Inflammatory macrophage treated with lipopolysaccharide for 4 hours (primary cell): ENCODE measurements around the gene GABRR3.
"Not testable (repeated sequence)": the region's sequence is repeated elsewhere in the genome, so short reads cannot be mapped to it uniquely, and the experiment has no call there.

Source experiments
- DNase-seq: peaks from one replicate; pipeline ENCODE4 v3.0.0-alpha.2; 2020

The GABRR3 gene

DNA sequence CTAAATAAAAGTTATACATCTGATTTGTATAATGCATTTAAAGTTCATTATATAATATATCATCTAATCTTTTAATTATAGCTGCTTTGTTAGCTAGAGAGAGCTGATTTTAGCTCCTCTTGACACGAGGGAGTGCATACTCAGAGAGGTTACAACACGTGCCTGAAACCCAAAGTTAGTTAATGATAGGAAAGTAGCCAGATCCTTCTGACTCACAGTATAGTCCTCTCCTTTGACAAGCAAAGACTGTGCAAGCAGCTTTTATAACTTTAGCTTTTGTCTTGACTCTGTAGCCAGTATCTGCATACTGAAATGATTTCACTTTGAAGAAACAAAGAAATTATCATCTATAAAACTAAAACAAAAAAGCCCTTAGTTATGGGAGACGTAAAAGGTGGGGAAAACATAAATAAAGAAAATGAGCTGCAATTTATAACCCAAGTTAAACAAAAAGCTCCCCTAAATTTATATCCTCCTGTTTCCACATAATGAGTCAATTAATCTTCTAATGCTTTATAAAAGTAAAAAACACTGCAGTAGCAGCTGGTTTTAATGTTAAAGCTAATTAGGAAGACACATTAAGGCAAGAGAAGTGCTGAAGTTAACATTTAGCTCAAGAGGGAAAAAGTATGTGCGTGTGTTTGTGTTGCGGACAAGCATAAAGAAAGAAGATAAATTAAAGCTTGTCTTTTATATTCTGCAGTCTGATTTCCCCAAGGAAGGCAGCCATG lies 13.1 kb downstream of the GABRR3 start:
- no peak for DNase-seq

DNA sequence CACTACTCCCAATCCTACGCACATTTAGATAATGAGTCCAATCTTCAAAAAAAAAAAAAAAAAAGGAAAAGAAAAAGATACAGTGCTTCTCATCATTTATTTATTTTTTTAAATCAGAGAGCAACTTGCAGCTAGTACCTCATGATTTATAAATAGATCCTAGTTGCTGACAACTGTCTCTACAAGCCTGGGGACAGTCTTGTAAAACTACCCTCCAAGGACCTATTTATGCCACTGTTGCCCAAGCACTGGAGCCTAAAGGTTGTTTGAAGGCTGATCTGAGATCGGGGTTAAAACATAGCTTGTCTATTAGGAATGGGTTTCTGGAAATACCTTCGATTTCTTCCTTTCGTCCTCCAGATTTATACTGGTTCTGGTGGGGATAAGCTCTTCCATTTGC lies 14.7 kb downstream of the GABRR3 start:
- no peak for DNase-seq

DNA sequence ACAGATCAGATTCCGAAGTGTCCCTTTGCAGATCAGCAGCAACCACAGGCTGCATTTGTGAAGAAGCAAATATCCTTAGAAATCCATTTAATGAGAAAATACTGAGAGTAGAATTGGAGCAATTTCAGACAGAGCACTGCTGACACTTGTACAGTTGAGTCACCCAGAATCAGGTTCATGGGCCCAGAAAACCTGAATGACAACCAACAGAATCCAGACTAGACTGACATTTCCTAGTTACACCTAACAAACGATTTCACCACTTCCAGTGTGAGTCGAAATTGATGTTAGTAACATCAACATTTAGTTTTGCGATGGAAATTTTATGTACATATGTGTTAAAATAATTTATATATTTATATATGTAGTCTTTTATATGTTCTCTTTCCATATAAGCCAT lies 16.8 kb downstream of the GABRR3 start:
- DNase-seq: no peak

DNA sequence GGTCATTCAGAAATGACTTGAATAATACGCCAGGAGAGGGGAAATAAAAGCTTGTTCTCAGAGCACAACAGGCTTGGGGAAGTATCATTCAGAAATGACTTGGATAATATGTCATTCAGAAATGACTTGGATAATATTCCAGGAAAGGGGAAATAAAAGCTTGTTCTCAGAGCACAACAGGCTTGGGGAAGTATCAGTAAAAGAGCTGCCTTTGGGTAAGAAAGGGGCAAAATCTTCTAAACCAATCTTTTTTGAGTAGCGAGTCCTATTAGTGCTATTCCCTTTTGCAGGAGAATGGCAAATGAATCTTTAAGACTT lies 20.9 kb downstream of the GABRR3 start:
- peak; percentile 41 for DNase-seq

DNA sequence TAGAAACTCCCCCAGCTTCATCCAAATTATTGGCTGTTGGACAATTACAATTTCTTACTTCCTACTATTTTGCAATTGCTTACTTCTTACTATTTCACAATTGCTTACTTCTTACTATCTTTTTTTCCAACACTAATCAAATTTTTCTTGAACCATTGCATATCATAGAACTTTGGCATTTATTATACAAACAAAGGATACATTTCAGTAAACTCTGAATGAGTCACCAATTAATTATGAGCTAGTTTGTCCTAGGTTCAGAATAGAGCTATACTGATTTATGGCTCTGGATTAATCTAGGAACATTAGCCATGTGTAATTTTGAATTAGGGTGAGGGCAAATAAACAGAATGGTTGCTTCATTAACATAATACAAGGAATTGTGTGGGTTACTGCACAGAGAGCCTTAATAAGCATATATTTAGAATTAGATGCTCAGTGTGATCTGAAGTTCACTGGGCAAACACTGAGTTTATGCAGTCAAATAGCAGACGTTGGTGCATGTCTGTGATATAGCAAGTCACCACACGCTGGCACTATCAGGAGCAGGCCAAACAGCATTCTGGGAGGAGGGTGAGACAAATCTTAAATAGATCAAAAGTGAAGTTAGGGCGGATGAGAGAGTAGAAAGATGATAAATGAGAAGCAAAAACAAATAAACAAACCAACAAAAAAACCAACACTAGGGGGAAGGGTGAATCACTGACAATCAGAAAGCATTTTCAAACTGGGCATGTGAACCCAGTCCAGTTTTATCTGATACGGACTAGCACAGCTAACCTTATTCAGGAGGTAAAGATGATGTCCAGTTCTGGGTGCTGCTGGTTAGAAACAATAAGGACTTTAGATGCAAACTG lies 21.5 kb downstream of the GABRR3 start:
- peak; percentile 37 for DNase-seq

DNA sequence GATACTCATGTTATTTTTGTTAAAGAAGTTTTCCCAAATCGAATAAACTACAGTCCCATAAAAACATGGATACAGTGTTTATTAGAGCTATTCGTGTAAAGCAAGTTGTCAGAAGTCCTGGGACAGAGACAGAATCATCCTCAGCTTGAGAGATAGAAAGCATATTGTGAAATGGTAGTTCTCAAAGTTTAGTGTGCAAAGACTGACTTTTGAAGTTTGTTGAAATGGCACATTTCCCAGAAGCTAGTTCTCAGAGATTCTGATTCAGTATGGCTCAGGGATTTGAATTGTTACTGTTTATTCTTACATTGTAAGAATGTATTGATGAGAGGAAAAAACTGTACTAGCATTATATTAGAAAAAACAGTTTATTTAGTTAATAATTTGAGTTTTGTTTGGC lies 22.1 kb downstream of the GABRR3 start:
- peak; percentile 9 for DNase-seq

DNA sequence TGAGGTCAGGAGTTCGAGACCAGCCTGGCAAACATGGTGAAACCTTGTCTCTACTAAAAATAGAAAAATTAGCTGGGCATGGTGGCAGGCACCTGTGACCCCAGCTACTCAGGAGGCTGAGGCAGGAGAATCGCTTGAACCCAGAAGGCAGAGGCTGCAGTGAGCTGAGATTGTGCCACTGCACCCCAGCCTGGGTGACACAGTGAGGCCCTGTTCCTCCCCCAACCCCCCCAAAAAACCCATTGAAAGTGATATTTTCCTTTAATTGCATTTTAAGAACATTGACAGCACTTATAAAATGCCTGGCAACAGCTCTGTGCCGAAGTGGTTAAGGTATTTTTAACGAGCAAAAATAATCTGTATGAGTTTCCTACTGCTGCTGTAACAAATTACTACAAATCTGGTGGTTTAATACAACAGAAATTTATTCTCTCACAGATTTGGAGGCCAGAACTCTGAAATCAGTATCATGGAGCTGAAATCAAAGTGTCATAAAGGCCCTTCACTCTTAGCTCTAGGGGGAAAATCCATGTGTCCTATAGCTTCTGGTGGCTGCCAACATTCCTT lies 24.1 kb downstream of the GABRR3 start:
- not testable (repeated sequence) for DNase-seq

DNA sequence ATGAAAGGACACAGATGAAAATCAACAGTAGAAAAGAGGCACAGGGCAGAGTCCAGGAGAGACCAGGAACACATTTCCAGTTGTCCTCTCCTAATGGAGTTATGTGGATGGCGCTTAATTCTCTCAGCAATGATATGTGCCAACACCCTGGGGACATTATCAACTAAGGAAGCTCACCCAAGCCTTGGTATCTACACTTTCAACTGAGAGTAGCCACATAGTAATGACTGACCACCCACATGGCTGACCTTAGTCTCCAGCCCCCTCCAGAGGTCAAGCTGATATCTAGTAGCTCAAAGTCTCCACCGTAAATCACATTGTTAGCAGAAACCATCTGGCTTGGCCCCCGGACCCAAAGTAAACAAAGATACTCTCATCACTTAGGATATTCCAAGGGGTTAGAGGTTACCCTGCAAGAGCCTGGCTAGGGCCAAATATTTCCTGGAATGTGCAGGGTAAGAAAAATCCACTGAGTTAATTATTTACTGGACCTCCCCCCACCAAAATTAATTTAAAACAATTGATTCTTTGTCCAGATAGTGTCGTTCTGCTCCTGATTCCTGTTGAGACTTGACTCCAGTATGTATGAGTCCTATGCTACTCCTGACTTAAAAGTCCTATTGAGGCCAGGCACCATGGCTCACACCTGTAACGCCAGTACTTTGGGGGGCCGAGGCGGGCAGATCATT lies 24.8 kb downstream of the GABRR3 start:
- DNase-seq: no peak

DNA sequence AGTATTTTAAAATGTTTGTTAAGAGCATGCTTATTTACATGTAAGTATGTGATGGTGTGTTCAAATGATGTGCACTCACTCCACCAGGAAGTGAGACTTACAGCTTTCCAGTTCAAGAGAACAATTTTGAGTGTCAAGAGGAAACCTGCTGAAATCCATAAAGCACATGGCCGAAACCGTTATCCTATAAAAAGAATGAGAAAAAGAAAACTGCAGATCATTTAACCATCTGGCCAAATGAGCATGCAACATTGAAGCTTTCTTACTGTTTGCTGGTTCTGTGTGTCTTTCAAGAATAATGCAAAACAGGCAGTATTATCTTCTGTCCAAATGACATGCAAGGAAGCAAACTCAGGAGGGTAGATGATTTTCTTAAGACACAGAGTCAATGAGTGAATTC lies 26.3 kb downstream of the GABRR3 start:
- DNase-seq: no peak

DNA sequence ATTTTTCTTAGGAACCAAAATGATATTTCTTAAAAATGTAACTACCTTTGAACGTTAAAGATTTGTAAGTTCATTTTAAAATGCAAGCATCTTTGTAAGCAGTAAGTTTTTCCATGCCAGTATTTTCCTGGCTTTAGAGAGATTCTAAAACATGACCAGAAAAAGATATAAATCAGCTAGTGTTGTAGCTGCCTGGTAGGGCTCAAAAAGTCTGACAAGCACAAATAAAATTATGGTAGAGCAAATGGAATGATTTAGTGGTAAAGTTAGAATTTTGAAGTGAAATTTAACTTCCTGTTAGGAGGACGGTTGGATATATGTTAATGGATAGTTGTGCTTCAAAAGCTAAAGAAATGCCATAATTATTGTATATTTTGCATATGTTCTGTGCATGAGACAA lies 29.7 kb downstream of the GABRR3 start:
- DNase-seq: no peak

DNA sequence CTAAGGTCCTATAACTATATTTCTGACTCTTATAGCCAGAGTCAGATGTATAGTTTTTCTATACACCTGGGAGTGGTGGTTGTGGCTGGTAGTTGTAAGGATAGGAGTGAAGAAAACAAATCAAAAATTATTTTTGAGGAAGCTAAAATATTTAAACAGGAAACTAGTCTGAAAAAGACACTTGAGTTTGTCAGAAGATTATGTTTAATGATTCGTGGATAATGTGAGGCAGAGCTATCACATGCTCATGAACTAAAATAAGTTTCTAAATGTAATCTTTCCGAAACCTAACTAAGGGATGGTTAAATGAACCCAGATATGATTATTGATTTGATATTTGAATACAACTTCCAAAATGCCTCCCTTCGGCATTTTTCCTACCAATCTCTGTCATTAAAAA lies 30.4 kb downstream of the GABRR3 start:
- no peak for DNase-seq

DNA sequence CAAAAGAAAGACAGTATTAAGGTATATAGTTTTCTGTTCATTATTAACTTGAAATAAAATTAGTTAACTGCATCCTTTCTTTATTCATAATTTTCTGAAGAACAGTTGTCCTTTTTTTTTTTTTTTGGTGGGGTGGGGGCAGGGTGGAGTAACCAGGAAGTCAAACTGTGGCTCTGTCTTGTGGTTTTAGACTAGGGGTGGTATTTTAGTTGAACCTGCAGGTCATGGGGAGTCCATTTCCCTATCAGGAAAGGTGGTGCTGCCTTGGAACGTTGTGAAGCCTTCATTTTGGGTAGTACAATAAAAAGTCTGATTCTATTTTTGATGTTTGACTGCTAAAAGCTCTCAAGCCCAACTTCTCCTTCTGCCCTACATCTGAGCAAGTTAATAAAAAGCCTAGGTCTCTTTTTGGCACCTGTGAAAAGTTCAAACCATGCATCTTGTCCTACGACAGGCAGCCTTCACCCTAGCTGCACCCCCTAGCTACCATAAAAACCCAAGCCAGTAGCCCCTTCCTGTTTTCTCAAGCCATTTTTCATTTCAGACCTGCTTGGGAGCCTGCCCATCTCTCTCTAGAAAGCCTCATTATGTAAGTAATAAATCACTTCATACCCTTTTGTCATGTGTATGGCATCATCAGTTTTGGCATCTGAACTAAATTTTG lies 31.7 kb downstream of the GABRR3 start:
- DNase-seq: no peak

DNA sequence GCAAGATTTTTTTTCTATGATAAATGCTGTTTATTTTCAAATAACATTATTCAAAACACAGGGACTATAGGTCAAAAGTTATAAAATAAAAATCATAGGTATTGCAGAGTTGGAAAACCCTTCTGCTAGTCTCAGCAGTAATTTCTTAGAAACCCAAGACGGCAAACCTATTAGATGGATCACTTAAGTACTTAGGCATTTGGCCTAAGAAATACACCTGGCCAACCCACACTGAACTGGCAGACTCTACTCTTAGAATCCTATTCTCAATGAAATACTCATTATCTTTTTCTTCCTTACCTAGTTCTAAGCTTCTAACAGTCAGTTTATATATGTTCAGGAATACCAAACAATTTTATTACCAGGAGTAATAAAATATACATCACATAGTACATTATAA lies 32.4 kb downstream of the GABRR3 start:
- no peak for DNase-seq

DNA sequence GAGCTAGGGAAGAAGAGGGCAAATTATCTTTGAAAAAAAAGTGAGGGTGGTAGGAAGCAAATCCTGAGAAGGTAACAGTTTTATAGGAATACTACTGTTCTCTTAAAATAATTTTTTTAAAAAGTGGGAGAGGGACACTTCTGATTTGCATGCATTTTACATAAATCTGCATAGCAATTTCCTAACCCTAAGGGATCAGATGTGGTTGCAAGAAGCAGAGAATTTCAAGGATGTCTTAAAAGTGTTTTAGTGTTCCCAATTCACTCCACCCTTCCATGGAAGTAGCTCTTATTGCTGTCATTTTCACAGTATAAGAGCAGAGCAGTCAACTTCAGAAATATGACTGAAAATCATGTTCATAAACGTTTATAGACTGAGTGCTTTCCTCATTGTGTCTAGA lies 35.1 kb downstream of the GABRR3 start:
- no peak for DNase-seq

DNA sequence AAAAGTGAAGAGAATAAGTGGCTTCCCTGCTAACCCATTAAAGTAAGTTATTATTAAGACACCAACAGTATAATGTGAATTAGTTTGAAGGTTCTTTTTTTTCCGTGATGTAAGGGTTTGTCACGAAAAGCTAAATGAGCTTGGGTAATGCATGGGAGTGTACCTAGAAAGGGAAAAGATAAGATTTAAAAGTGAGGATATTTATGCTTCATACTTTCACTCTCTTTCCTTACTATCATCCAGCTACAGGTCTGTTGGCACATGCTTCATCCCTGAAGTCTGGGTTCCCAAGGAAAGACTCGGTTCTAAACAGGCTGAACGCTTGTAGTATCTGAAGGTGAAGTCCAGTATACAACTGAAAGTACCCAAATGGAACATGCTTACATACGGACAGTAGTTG lies 36.0 kb downstream of the GABRR3 start:
- no peak for DNase-seq

DNA sequence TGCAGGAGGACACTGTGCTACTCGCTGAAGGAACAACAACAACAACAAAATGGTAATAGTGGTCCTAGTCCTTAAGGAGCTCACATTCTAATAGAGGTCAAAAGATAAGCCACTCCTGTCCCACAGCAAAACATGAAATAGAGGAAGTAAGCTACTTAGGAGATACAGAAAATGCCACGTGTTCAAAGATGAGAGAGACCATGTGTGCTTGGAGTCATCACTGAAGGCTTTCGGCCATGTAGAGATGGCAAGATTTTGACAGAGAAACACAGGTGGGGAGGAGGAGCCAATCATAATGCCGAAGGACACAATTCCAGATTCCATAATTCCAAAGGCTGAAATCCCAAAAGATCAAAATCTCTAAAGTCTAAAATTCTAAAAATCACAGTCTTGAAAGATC lies 38.1 kb downstream of the GABRR3 start:
- DNase-seq: no peak

DNA sequence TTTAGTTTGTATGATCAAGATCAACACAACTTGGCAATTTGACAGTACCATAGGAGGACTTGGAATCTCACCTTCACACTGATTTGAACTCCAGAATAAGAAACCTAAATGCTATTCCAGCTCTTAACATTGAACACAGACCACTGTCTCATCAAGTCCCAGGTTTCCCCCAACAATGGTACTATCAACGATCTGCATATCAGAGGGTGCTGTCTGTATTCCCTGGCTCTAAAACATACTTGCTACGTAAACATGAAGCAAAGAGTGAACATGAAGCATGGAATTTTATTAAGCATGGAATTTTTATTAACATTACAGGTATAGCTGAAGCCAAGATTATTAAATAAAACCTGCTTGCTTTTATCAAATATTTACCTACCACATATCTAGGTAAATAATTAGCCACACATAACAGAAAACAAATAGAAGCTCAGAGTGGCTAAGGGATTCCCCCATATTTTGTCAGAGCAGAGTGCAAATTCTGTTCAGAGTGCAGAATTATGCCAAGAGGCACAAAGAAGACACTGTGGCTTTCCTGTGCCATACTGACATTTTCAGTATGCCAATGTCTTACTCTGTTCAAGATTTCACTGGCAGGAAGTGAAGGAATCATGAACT lies 40.7 kb downstream of the GABRR3 start:
- DNase-seq: no peak

DNA sequence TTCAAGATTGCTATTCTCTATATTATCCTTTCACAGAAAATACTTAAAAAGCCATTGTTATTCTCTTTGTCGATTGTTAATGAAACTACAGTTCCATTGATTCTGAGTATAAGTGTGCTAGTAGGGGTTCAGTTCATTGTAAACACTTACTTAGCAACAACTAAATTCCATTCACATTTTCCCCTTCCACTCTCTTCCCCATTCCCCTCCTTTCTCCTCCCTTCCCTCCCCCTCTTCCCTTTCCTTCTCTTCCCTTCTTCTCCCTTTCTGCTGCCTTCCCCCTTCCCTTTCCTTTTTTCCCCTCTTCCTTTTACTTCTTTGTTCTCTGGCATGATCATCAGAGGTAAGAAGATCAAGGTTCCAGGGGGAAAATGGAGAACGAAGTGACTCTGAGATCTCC lies 41.6 kb downstream of the GABRR3 start:
- DNase-seq: no peak

DNA sequence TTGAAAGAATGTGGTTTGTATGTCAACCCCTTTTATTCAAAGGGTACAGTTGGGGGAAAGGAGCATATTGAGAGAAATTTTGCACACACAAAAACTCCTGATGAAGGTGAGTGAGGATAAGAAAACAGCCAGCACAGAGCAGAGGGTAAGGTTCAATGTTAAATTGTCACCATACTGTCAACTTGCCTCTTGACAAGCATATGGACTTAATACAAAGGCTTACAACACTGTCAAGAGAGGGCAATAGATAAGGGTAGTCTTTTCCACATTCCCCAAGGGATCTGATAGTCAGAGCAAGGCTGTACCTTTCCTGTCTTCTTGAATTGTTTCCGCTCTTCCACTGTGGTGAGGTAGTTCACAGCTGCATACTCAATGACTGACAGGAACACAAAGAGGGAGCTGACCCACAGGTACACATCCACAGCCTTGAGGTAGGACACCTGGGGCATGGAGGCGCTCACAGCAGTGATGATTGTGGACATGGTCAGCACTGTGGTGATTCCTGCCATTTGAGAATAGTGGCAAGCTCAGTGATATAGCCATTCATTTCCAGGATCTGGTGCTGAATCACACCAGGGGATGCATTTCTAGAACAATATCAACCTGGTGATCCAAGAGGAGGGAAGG lies 42.5 kb downstream of the GABRR3 start:
- DNase-seq: no peak

DNA sequence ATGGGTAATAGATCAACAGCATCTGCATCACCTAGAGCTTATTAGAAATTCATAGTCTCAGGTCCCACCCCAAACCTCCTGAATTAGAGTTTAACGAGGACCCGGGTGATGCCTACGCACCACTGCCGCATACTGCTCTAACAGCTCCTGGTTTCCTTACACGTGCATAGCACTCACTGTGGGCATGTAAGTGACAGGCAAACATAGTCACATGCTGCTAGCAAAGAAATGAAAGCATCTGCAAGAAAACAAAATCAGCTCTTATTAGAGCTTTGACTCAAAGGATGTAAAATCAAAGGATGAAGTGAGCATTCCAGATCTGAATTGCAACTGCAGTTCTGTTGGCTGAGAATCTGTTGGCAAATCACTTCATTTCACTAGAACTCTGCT lies 43.8 kb downstream of the GABRR3 start:
- DNase-seq: no peak

DNA sequence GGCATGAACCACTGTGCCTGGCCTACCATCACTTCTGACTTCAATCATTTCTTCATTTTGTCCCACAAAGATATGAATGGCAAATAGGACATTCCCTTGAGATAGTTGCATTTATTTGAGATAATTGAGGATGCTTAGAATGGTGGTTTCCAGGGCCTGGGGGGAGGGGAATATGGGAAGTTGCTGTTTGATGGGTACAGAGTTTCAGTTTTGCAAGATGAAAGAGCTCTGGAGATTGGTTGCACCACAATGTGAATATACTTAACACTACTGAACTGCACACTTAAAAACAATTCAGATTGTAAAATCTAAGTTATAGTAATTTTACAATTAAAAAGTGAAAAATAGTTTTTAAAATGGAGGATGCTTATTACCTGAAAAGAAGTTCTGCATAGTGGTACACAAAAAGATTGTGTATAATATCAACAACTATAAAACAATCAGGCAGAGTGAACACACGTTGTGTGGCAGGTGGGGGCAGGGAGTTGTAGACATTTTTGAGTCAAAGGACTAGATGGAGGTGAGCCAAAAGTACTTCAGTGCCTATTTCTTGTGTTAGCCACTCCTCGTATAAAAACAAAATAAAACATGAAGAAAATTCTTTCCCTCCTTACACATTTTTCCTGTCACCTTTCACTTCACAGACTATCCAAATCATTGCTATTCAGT lies 44.4 kb downstream of the GABRR3 start:
- peak; percentile 26 for DNase-seq
